IMR-90 (cell line): Measurements from ENCODE around the gene NCKAP5.

Experiments
- POLR2A ChIP-seq: IDR thresholded peaks from 2 replicates; pipeline ENCODE4 v1.6.1; 2012; ENCODE audit warnings: mild to moderate bottlenecking, low read depth, low read length
- RAD21 ChIP-seq: IDR thresholded peaks from 2 replicates; pipeline ENCODE4 v1.6.1; 2012; ENCODE audit warnings: low read length, improper control_type of control experiment
- RFX5 ChIP-seq: IDR thresholded peaks from 2 replicates; pipeline ENCODE4 v1.8.0; 2012; ENCODE audit warnings: low read depth, mild to moderate bottlenecking, low read length, moderate library complexity
- TF ChIP-seq, protein P1 (sequence below): conservative IDR thresholded peaks from 2 replicates; pipeline ENCODE4 v1.5.1; 2012; ENCODE audit warnings: mild to moderate bottlenecking, low read depth, low read length, improper control_type of control experiment
- TF ChIP-seq, protein P2 (sequence below): fragments of 150-350 bp; IDR thresholded peaks from 2 replicates; pipeline ENCODE4 v1.6.1; 2017; ENCODE audit warnings: mild to moderate bottlenecking, antibody characterized with exemption, low read length, low read depth
- TF ChIP-seq, protein P3 (sequence below): fragments of 150-350 bp; IDR thresholded peaks from 2 replicates; pipeline ENCODE4 v1.6.1; 2016; ENCODE audit warnings: low read depth, mild to moderate bottlenecking, low read length, moderate library complexity, borderline replicate concordance

DNA sequence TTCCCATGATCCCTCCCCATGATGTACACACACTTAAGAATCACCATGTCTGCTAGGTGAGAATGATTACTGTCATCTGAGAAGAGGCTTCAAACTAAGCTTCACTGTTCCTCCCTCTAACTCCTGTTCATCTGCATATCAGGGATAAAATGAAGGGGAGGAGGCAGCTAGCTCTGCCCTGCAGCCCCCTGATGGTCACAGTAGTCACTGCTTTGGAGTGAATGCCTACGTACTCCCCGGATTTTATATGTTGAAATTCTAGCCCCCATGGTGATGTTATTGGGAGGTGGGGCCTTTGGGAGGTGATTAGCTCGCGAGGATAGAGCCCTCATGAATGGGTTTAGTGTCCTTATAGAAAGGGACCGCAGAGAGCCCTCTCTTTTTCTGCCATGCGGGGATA lies 156.4 kb downstream of the NCKAP5 start:
- no peak for TF ChIP-seq RAD21
- TF ChIP-seq, protein P1, sequence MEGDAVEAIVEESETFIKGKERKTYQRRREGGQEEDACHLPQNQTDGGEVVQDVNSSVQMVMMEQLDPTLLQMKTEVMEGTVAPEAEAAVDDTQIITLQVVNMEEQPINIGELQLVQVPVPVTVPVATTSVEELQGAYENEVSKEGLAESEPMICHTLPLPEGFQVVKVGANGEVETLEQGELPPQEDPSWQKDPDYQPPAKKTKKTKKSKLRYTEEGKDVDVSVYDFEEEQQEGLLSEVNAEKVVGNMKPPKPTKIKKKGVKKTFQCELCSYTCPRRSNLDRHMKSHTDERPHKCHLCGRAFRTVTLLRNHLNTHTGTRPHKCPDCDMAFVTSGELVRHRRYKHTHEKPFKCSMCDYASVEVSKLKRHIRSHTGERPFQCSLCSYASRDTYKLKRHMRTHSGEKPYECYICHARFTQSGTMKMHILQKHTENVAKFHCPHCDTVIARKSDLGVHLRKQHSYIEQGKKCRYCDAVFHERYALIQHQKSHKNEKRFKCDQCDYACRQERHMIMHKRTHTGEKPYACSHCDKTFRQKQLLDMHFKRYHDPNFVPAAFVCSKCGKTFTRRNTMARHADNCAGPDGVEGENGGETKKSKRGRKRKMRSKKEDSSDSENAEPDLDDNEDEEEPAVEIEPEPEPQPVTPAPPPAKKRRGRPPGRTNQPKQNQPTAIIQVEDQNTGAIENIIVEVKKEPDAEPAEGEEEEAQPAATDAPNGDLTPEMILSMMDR, result no peak
- TF ChIP-seq, protein P2, sequence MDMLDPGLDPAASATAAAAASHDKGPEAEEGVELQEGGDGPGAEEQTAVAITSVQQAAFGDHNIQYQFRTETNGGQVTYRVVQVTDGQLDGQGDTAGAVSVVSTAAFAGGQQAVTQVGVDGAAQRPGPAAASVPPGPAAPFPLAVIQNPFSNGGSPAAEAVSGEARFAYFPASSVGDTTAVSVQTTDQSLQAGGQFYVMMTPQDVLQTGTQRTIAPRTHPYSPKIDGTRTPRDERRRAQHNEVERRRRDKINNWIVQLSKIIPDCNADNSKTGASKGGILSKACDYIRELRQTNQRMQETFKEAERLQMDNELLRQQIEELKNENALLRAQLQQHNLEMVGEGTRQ, result no peak
- TF ChIP-seq RFX5, result no peak
- no peak for TF ChIP-seq POLR2A
- TF ChIP-seq, protein P3, sequence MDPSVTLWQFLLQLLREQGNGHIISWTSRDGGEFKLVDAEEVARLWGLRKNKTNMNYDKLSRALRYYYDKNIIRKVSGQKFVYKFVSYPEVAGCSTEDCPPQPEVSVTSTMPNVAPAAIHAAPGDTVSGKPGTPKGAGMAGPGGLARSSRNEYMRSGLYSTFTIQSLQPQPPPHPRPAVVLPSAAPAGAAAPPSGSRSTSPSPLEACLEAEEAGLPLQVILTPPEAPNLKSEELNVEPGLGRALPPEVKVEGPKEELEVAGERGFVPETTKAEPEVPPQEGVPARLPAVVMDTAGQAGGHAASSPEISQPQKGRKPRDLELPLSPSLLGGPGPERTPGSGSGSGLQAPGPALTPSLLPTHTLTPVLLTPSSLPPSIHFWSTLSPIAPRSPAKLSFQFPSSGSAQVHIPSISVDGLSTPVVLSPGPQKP, result no peak
